HuH-7.5 (cell line): ENCODE measurements around the gene UCHL3.

Experiments
- DNase-seq: peaks from one replicate; pipeline ENCODE4 v3.0.0; 2011; ENCODE audit warnings: low spot score

Gene UCHL3

GRCh38 chr13:75633285-75633684 is 83.7 kb downstream of the UCHL3 start:
- no peak for DNase-seq

GRCh38 chr13:75635101-75635827 is 85.7 kb downstream of the UCHL3 start:
- no peak for DNase-seq

- DNase-seq = peak; percentile 42
Measured at GRCh38 chr13:75635828-75636435, 86.3 kb downstream of the UCHL3 start, which contains the start of gene LMO7. Gene LMO7 (plus strand): TSS chr13:75636330. CDS start chr13:75636658, 328 bp downstream.

GRCh38 chr13:75636436-75637180 is 87.0 kb downstream of the UCHL3 start:
- DNase-seq = peak; percentile 44

- no peak for DNase-seq
Measured at GRCh38 chr13:75637181-75637750, 87.7 kb downstream of the UCHL3 start.

GRCh38 chr13:75639454-75639853 is 89.9 kb downstream of the UCHL3 start:
- no peak for DNase-seq

- no peak for DNase-seq
Measured at GRCh38 chr13:75641026-75641425, 91.4 kb downstream of the UCHL3 start.

GRCh38 chr13:75643182-75643581 is 93.6 kb downstream of the UCHL3 start:
- no peak for DNase-seq

- no peak for DNase-seq
Measured at GRCh38 chr13:75643693-75644092, 94.1 kb downstream of the UCHL3 start.

GRCh38 chr13:75645141-75645540 is 95.5 kb downstream of the UCHL3 start:
- DNase-seq = no peak

- DNase-seq = no peak
Measured at GRCh38 chr13:75647126-75647784, 97.7 kb downstream of the UCHL3 start.

GRCh38 chr13:75648446-75648845 is 98.9 kb downstream of the UCHL3 start:
- DNase-seq = no peak

GRCh38 chr13:75651013-75651412 is 101.4 kb downstream of the UCHL3 start:
- DNase-seq = no peak

- no peak for DNase-seq
Measured at GRCh38 chr13:75652726-75653125, 103.1 kb downstream of the UCHL3 start.
